Stimulated activated CD8-positive, alpha-beta memory T cell treated with anti-CD3 and anti-CD28 coated beads, Interleukin-15, amount 100 ng/mL, for 1 hour (primary cell): Measurements from ENCODE around the gene STEAP2.
"Not testable (repeated sequence)": the region's sequence is repeated elsewhere in the genome, so short reads cannot be mapped to it uniquely, and the experiment has no call there.

Experiments used
- DNase-seq: peaks from one replicate; pipeline ENCODE4 v3.0.0-alpha.2; 2020; ENCODE audit warnings: low read depth

The STEAP2 gene

GRCh38 chr7:90238022-90238421, 26.5 kb downstream of the STEAP2 start:
- DNase-seq: no peak

DNA sequence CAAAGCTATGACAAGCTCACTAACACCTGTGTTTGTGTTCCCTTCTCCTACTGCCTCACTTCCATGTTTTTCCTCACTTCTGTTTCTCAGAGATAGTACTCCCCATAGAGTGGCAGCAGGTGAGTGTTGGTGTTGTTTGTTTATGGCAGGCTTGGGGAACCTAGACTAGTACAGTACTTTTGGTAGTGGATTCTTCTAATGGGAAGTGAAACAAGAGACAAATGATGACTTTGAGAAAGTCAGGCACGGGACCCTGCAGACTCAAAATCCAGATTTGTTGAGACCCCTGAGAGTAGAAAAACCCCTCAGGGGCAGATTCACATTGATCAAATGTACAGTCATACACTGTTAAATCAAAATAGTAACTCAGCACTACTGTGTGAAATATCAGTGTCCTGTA, 27.0 kb downstream of the STEAP2 start:
- no peak for DNase-seq

GRCh38 chr7:90239050-90239449, 27.5 kb downstream of the STEAP2 start:
- DNase-seq: no peak

GRCh38 chr7:90239625-90240228, 28.2 kb downstream of the STEAP2 start:
- DNase-seq: no peak

DNA sequence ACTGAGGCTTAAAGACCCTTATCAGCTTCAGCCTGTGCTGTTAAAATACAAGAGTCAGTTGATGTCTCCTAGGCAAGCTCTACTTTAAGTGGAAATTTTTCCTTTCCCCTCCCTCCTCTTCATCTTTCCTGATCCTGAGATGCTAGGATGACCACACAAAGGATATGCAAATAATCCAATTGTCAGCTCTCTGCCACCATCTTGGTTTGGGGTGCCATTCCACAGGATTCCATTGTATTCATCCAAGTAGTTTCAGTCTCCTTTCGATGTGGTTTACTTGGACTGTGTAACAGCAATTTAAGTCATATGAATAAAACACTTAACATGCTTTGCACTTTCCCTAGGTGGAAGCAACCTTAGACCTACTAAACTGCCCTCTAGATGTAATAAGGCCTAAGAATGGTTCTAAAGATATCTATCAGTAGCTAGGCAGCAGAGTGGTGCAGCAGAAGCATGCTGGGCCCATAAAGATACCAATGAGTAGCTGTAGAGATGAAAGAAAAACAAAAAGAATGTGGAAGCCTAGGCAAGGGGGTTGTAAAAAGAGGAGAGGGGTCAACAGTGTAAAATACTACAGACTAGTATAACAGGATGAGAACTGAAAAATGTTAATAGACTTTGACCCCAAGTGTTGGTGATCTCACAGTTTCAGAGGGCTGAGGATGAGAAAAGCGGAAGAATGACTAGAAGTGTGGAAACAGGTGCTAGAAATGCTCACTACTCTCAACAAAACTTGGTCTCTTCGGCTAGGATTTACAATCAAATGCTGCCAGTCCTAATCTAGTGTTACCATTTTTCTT, 31.0 kb downstream of the STEAP2 start:
- no peak for DNase-seq

DNA sequence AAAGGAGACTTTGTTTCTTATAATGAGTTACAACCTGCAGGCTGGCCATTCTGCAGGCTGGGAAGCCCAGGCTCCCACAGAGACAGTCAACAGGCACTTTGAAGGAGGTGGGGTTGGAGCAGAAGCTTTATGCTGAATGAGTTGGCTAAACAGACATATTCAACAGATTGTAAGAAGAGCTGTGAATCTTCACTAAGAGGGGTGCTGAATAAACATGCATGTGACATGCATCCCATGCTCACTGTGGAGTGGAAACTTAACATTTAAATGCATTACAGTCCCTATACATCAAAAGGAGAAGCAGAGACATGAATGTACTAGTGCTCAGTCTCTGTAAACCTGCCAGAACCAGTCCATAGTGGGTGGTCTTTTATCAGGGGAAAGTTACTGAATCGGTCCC, 32.0 kb downstream of the STEAP2 start:
- no peak for DNase-seq

GRCh38 chr7:90244565-90244908, 33.0 kb downstream of the STEAP2 start:
- no peak for DNase-seq

DNA sequence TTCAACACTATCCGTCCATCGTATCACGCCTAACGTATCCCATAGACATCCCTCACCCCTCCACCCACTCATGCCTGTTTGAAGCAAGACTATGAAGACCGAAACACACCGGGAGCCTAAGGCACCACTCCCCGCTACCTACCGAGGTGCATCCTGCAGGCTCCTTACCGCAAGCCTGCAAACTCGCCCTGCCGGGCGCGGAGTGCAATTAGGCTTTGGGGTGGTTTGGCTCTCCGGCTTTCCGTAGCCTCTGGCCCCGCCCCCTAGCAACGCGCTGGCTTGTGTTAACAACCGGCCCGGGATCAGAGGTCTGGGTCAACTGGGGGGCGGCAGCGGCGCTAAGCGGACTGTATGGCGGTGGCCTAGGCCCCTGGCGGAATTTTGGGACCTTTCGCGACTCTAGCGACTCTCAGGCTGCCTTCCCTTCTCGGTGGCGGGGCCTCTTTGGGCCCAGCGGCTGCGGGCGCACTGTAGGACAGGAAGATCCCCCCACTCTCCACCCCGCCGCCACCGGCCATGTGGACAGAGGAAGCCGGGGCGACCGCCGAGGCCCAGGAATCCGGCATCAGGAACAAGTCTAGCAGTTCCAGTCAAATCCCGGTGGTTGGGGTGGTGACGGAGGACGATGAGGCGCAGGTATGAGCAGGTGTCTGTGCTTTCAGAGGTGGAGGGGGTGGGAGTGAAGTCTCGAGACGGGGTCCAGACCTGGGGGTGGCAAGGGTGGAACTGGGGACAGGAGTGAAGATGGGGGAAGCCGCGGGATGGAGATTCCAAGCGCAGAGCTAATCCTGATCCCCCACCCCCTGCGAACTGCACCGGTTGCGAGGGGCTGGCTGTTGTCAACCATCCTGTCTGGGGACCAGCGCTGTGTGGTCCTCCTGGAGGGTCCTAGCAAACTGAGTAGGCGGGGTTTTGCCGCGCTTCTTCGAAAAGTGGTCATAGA, 33.6 kb downstream of the STEAP2 start, which contains the start of gene CFAP69:
Gene CFAP69 (plus strand): TSS at position 266 of the 943 bp plus-strand sequence. CDS start 251 bp downstream, at position 517.
- peak; percentile 77 for DNase-seq

DNA sequence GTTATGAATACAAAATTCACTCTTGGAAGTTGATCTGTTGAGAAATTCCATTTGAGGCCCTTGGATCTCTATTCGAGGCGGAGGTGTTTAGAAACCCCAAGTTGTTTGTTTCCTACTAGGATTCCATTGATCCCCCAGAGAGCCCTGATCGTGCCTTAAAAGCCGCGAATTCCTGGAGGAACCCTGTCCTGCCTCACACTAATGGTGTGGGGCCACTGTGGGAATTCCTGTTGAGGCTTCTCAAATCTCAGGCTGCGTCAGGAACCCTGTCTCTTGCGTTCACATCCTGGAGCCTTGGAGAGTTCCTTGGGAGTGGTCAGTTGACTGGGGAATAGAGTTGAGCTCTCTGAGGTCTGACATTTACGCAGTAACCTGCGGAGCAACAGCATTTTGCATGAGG, 34.6 kb downstream of the STEAP2 start:
- DNase-seq: no peak

GRCh38 chr7:90248706-90249105, 37.2 kb downstream of the STEAP2 start:
- DNase-seq: no peak

DNA sequence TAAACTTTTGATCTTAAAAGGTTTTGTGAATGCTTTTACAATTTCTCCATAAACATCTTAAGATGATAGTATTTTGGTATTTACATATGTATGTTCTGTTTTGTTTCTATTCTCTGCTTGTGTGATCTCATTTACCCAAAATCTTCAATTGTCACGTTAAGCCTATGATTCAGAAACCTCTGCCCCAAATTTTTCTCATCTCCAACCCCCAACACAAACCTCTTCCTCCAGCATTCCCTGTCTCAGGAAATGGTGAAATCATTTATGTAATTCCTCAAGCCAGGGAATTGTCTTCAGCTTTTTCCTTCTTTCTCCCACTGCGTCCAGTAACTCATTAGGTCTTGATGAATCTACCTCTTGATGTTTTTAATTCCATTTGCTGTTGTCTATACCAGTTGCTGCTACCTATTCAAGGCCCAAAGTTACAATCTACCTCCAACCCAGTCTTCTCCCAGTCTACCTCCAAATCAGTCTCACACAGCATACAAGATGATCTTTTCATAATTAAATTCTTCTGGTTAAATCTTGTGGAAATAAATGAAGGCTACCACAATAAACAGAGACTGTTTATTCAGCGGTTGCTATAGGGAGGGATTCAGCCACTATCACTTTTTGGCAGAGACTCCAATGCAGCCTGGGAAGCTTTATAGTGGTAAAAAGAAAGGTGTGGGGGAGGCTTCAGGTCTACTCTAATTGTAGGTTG, 39.2 kb downstream of the STEAP2 start:
- no peak for DNase-seq

- no peak for DNase-seq
These were observed 39.7 kb downstream of the STEAP2 start for GRCh38 chr7:90251304-90251635.

GRCh38 chr7:90256011-90256410, 44.5 kb downstream of the STEAP2 start:
- not testable (repeated sequence) for DNase-seq

GRCh38 chr7:90256778-90257177, 45.2 kb downstream of the STEAP2 start:
- no peak for DNase-seq

GRCh38 chr7:90261441-90261840, 49.9 kb downstream of the STEAP2 start:
- DNase-seq: no peak

DNA sequence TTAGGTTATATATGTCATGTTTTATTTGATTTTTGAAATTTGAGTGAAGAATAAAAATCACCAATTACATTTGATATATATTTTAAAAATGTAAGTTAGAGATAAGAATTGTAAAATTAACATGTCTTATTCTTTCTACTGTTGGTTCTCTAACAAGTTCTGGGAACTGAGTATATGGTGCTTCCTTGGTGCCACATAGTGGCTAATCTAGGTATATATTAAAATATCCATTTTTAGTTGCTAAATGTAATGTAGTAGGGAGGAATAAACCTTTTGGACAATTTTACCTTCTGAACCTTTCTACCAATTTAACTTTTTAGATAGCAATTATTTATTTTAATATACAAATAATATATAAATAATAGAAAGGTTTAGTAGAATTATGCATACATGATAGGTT, 50.9 kb downstream of the STEAP2 start:
- DNase-seq: no peak

GRCh38 chr7:90266808-90267207, 55.3 kb downstream of the STEAP2 start:
- DNase-seq: no peak

DNA sequence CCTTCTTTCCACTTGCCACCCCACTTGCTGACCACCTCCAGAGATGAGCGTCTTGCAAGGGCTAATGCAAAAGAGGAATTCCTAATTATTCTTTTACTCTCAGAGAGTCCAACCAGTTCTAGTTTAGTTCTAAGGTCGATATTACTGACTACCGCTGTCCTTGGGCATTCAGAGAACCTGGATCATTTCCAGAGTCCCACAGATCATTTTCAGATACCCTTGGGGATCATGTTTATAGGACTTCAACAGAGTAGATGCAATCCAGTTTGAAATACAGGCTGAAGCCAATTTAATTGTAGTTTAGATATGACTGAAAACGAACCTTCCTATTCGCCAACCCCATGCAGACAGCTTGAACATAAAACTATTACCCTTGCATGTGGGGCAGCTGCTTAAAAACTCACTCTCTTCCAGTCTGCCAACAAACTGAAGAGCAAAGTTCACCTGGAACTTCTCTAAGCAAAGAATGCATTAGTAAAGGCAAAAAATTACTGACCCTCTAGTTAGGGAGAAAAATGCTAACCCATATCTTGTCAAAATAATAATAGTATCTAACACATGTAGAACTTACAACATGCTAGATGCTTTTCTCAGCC, 55.8 kb downstream of the STEAP2 start:
- no peak for DNase-seq

GRCh38 chr7:90269163-90269562, 57.6 kb downstream of the STEAP2 start:
- DNase-seq: no peak

DNA sequence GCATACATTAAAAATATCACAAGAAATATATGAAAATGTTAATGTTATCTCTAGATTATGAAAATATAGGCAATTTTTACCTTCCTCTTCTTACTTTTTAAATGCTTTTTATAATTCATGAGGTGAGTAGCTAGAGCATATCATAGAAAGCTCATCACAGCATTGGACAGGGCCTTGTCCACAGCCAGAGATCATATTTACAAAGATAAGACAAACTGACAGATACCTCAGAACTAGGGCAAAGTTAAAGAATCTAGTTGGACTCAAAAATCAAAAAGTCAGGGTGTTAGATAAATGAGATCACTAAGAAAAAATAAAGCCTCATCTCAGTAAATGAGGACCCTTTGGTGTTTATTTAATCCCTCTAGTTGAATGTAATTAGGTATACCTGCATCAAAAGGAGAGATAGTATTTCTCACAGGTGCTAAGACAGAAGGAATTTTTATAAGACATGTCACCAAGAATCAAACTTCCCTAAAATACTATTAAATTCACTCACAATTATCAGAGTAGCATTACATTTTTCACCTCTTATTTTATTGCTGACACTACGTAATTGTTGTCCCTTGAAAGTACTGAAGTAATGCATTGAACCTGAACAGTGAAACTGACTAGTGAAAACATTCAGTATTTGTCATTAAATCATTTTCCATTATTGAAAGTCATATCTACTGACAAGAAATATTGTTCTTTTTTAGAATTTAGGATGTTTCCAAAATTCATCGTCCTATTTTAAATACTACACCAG, 59.1 kb downstream of the STEAP2 start:
- no peak for DNase-seq

- no peak for DNase-seq
These were observed 60.2 kb downstream of the STEAP2 start for GRCh38 chr7:90271753-90272152.
